ENCODE data around the gene MON2. TPM values are rescaled to one million over a fixed set of nuclear protein-coding genes. Genes with fewer than 3 reads are reported as not detected.

Gene MON2
- total and polyA plus RNA-seq, 10 of the 15 experiments (the other 5 are each of a cell fraction or from before 2014, with no cell fraction given), result 5.4 to 34.3 (median 23.4) TPM

GRCh38 chr12:62576503-62576902 lies 109.9 kb downstream of the MON2 start:
- no peak overlapping the region for H3K9ac ChIP-seq (ENCODE audit: control insufficient read depth, insufficient read depth, low read length)
- no peak overlapping the region for H3K27ac ChIP-seq (ENCODE audit: control insufficient read depth, insufficient read depth)
- in situ Hi-C loops (cut with MboI) (no loop called here), intact Hi-C loops (cut with micrococcal nuclease; ENCODE audit: unreplicated experiment) (no loop called here)
- H3K79me2 ChIP-seq (ENCODE audit: control insufficient read depth, insufficient read depth, low read length), result no peaks in the 10 kb centered on the region
- no peak for ATAC-seq
- no peaks in the 10 kb centered on the region for H3K27me3 ChIP-seq (replicated peaks in 1 of 2; ENCODE audit: control insufficient read depth in 2 of 2, insufficient read depth in 2 of 2, low read length in 1 of 2)
- no TSS peak for BruUV-seq (replicated peaks)
- no peaks in the 10 kb centered on the region; the same call in 2 of the 3 replicates for H3K9me3 ChIP-seq (replicated peaks; ENCODE audit: control insufficient read depth, insufficient read depth, low read length)
- TF ChIP-seq RFX5 (IDR thresholded peaks at IDR 0.05; ENCODE audit: low read depth, low read length) (no peak), PBX3 (IDR thresholded peaks at IDR 0.05; ENCODE audit: insufficient replicate concordance, low read depth, low read length) (no peak), ETV6 (conservative IDR thresholded peaks at IDR 0.05 in 1 of 2, IDR thresholded peaks at IDR 0.05 in 1 of 2; ENCODE audit: borderline replicate concordance in 1 of 2, low read depth in 1 of 2) (no peak), ZNF622 (IDR thresholded peaks at IDR 0.05) (no peak), JUNB (IDR thresholded peaks at IDR 0.05) (no peak), POLR2A (IDR thresholded peaks at IDR 0.05; ENCODE audit: low read depth, low read length) (no peak), GATAD2B (conservative IDR thresholded peaks at IDR 0.05; ENCODE audit: low read depth) (no peak), SKIL (IDR thresholded peaks at IDR 0.05; ENCODE audit: low read depth, poor library complexity, severe bottlenecking) (no peak), DPF2 (IDR thresholded peaks at IDR 0.05) (no peak)
- no peak overlapping the region for H2AFZ ChIP-seq (ENCODE audit: control insufficient read depth, low read depth, low read length)
- ChIA-PET SMC1A (ENCODE audit: uncharacterized antibody, unreplicated experiment) (interaction anchor here (0.9 to 12.0 kb wide), 5 partner anchors 8 to 237 kb away, joined by 3 to 256 read pairs (median 3); no protein-coding TSS in a partner anchor), CTCF (interaction anchor here (1.6 to 11.6 kb wide), 2 partner anchors 39 to 221 kb away, joined by 6 to 314 read pairs; no protein-coding TSS in a partner anchor), RAD21 (ENCODE audit: unreplicated experiment) (interaction anchor here (0.7 to 2.4 kb wide), 3 partner anchors 138 to 223 kb away, joined by 3 to 7 read pairs (median 7); no protein-coding TSS in a partner anchor), POLR2A (no interaction called here)
- H3K4me3 ChIP-seq, result no peak overlapping the region
- H3K4me1 ChIP-seq (ENCODE audit: control insufficient read depth, insufficient read depth, low read length), result peaks cover 10% of the 10 kb centered on the region
- peaks cover 0 to 3% of the 10 kb centered on the region in 2 experiments; a peak in 1 of 4 replicates for H3K36me3 ChIP-seq (ENCODE audit: control insufficient read depth in 2 of 2, insufficient read depth in 2 of 2, low read length in 1 of 2)
- H3K4me2 ChIP-seq (ENCODE audit: control insufficient read depth, insufficient read depth), result no peak overlapping the region
- DNase-seq (ENCODE audit: low read depth, low spot score), result no peak
- H4K20me1 ChIP-seq (ENCODE audit: control insufficient read depth, insufficient read depth), result no peaks in the 10 kb centered on the region
- no peak for FAIRE-seq
- 93% methylated on average over 1 of the region's 1 CpG for WGBS (ENCODE audit: insufficient coverage, insufficient replicate concordance, low lambda C conversion rate, missing lambda C conversion rate)
